Hepatocyte (in vitro differentiated cells): ENCODE results near the gene SLCO1B3.

Experiments
- EZH2 ChIP-seq: fragments of 200-600 bp; sonication (generic); IDR thresholded peaks from 2 replicates; pipeline ENCODE4 v1.6.1; 2016; ENCODE audit warnings: antibody characterized with exemption, mild to moderate bottlenecking, borderline replicate concordance
- EZH2phosphoT487 ChIP-seq: fragments of 200-600 bp; sonication (generic); IDR thresholded peaks from one replicate; pipeline ENCODE4 v1.6.1; 2018; ENCODE audit warnings: antibody characterized with exemption, mild to moderate bottlenecking, low read depth, moderate library complexity; ENCODE audit not compliant: unreplicated experiment, severe bottlenecking
- TF ChIP-seq, protein P1 (sequence below): fragments of 200-600 bp; sonication (generic); IDR thresholded peaks from 2 replicates; pipeline ENCODE4 v1.5.1; 2016; ENCODE audit warnings: antibody characterized with exemption, mild to moderate bottlenecking; ENCODE audit not compliant: poor library complexity

DNA sequence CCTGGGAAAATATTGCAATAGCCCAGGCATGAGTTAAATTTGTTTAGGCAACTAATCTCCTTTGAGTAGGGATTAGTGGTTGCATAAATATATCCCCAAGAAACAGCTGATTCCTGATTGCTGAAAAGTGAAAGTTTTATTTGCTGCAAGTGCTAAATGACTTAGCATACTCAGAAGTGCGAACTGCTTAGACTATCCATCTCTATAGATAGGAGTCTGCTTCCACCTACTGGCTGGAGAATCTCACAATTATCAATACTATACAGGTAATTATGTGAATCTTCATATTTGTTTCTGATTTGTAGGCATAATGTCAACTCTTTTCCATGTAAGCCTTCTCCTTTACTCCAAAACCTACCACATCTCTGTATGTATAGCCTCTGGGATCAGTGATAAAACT lies 12.0 kb upstream of the SLCO1B3 start:
- TF ChIP-seq, protein P1, sequence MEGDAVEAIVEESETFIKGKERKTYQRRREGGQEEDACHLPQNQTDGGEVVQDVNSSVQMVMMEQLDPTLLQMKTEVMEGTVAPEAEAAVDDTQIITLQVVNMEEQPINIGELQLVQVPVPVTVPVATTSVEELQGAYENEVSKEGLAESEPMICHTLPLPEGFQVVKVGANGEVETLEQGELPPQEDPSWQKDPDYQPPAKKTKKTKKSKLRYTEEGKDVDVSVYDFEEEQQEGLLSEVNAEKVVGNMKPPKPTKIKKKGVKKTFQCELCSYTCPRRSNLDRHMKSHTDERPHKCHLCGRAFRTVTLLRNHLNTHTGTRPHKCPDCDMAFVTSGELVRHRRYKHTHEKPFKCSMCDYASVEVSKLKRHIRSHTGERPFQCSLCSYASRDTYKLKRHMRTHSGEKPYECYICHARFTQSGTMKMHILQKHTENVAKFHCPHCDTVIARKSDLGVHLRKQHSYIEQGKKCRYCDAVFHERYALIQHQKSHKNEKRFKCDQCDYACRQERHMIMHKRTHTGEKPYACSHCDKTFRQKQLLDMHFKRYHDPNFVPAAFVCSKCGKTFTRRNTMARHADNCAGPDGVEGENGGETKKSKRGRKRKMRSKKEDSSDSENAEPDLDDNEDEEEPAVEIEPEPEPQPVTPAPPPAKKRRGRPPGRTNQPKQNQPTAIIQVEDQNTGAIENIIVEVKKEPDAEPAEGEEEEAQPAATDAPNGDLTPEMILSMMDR, result peak; percentile 68
- TF ChIP-seq EZH2, result no peak
- TF ChIP-seq EZH2phosphoT487, result no peak
